Measurements from ENCODE around the gene NDST1. TPM values are rescaled to one million over a fixed set of nuclear protein-coding genes. Genes with fewer than 3 reads are reported as not detected.

NDST1 gene
- total RNA-seq, 1 experiment from 2014 or later = 33.1 TPM

GRCh38 chr5:150535611-150536010 lies 27.7 kb downstream of the NDST1 start:
- no peak overlapping the region for H2AFZ ChIP-seq (ENCODE audit: low read depth, low read length, poor library complexity, severe bottlenecking)
- peaks cover 9 to 15% of the 10 kb centered on the region in 2 experiments; a peak in 3 of 4 replicates for H3K36me3 ChIP-seq (ENCODE audit: control insufficient read depth in 1 of 2, insufficient read depth in 2 of 2, low read length in 2 of 2)
- H3K9me3 ChIP-seq (ENCODE audit: control insufficient read depth in 1 of 2, insufficient read depth in 1 of 2, low read depth in 1 of 2, low read length in 2 of 2) = no peaks in the 10 kb centered on the region
- CTCF ChIA-PET = no interaction called here
- POLR2A ChIA-PET = no interaction called here
- H3K27me3 ChIP-seq (ENCODE audit: insufficient read depth, low read length) = no peaks in the 10 kb centered on the region
- RAD21 ChIA-PET (ENCODE audit: low non-redundant PET in 1 of 2, low total read pairs in 2 of 2, uncharacterized antibody in 2 of 2, unreplicated experiment in 2 of 2) = no interaction called here
- no TSS peak for BruUV-seq (replicated peaks)
- ATAC-seq = no peak
- H3K4me2 ChIP-seq (ENCODE audit: low read length) = no peak overlapping the region
- H3K27ac ChIP-seq (ENCODE audit: low read depth, low read length) = no peak overlapping the region
- intact Hi-C loops (cut with micrococcal nuclease) = no loop called here
- H4K20me1 ChIP-seq (ENCODE audit: insufficient read depth) = no peaks in the 10 kb centered on the region
- H3K9me2 ChIP-seq (ENCODE audit: insufficient read depth) = no peaks in the 10 kb centered on the region
- H3K4me3 ChIP-seq (replicated peaks in 1 of 2; ENCODE audit: low read depth in 1 of 2, low read length in 2 of 2) = no peak overlapping the region
- no peak overlapping the region for H3K9ac ChIP-seq (ENCODE audit: low read length)
- no peak for DNase-seq (ENCODE audit: low read depth, low spot score)
- H3K79me2 ChIP-seq (ENCODE audit: insufficient read depth, low read length) = no peaks in the 10 kb centered on the region
- TF ChIP-seq TCF7L2 (IDR thresholded peaks at IDR 0.05; ENCODE audit: borderline replicate concordance, extremely low read depth, insufficient read depth, insufficient read length) (no peak), SP1 (IDR thresholded peaks at IDR 0.05; ENCODE audit: low read depth) (no peak), ZFX (IDR thresholded peaks at IDR 0.05) (no peak)
- H3K4me1 ChIP-seq (ENCODE audit: control insufficient read depth in 1 of 2, insufficient read depth in 2 of 2, low read length in 2 of 2) = no peaks in the 10 kb centered on the region

- no peaks in the 10 kb centered on the region for H4K20me1 ChIP-seq (ENCODE audit: insufficient read depth)
- TF ChIP-seq SIN3A (IDR thresholded peaks at IDR 0.05; ENCODE audit: low read depth) = no peak
- no peak for TF ChIP-seq ATF3 (IDR thresholded peaks at IDR 0.05)
- TF ChIP-seq SRF (IDR thresholded peaks at IDR 0.05; ENCODE audit: low read depth) = no peak
- TF ChIP-seq, protein P1, sequence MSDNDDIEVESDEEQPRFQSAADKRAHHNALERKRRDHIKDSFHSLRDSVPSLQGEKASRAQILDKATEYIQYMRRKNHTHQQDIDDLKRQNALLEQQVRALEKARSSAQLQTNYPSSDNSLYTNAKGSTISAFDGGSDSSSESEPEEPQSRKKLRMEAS (IDR thresholded peaks at IDR 0.05) = no peak
- no peak for TF ChIP-seq EZH2 (IDR thresholded peaks at IDR 0.05)
- TF ChIP-seq ZFX (IDR thresholded peaks at IDR 0.05) = no peak
- no peak for TF ChIP-seq YY1 (IDR thresholded peaks at IDR 0.05; ENCODE audit: extremely low read depth, insufficient replicate concordance, low read depth, low read length)
- no peaks in the 10 kb centered on the region for H3K27me3 ChIP-seq (ENCODE audit: insufficient read depth, low read length)
- BruUV-seq (replicated peaks) = no TSS peak
- no peaks in the 10 kb centered on the region for H3K9me2 ChIP-seq (ENCODE audit: insufficient read depth)
- DNase-seq (ENCODE audit: low read depth, low spot score) (no peak), ATAC-seq (no peak)
- H3K36me3 ChIP-seq (ENCODE audit: control insufficient read depth in 1 of 2, insufficient read depth in 2 of 2, low read length in 2 of 2) = peaks cover 12 to 21% of the 10 kb centered on the region in 2 experiments
- H3K27ac ChIP-seq (ENCODE audit: low read depth, low read length) = no peak overlapping the region
- intact Hi-C loops (cut with micrococcal nuclease) = no loop called here
- no peak overlapping the region for H3K9ac ChIP-seq (ENCODE audit: low read length)
- H3K79me2 ChIP-seq (ENCODE audit: insufficient read depth, low read length) = no peaks in the 10 kb centered on the region
- no peak overlapping the region for H3K4me2 ChIP-seq (ENCODE audit: low read length)
- ChIA-PET RAD21 (ENCODE audit: low non-redundant PET in 1 of 2, low total read pairs in 2 of 2, uncharacterized antibody in 2 of 2, unreplicated experiment in 2 of 2) (no interaction called here), POLR2A (no interaction called here), CTCF (interaction anchor here (1.3 kb wide), 1 partner anchor 88 kb away, joined by 3 read pairs; no protein-coding TSS in a partner anchor)
- no peaks in the 10 kb centered on the region for H3K9me3 ChIP-seq (ENCODE audit: control insufficient read depth in 1 of 2, insufficient read depth in 1 of 2, low read depth in 1 of 2, low read length in 2 of 2)
- no peak overlapping the region for H2AFZ ChIP-seq (ENCODE audit: low read depth, low read length, poor library complexity, severe bottlenecking)
- H3K4me1 ChIP-seq (ENCODE audit: control insufficient read depth in 1 of 2, insufficient read depth in 2 of 2, low read length in 2 of 2) = no peaks in the 10 kb centered on the region
- H3K4me3 ChIP-seq (replicated peaks in 1 of 2; ENCODE audit: low read depth in 1 of 2, low read length in 2 of 2) = no peak overlapping the region
These were observed 30.3 kb downstream of the NDST1 start for GRCh38 chr5:150538007-150538917.
